Stimulated activated CD8-positive, alpha-beta memory T cell treated with anti-CD3 and anti-CD28 coated beads, Interleukin-15, amount 100 ng/mL, for 4 hours (primary cell): ENCODE results near the gene JADE1.
A peak's percentile ranks its signal among the peaks of the same experiment; 100 is the strongest.

ENCODE experiments used
- DNase-seq, 2 donors: peaks; one replicate each; pipeline ENCODE4 v3.0.0-alpha.2; 2020; ENCODE audit warnings: low read depth in 2 of 2

Gene JADE1

DNA sequence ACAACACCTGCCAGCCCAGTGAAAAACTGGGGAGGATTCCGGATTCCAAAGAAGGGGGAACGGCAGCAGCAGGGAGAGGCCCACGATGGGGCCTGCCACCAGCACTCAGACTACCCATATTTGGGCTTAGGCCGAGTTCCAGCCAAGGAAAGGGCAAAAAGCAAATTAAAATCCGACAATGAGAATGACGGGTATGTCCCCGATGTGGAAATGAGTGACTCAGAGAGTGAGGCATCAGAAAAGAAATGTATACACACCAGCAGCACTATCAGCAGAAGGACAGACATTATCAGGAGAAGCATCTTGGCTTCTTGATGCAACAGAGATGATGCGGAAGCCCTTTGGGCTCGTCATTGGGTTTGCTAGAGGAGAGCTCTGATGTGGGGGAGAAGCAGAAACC, 62.4 kb downstream of the JADE1 start:
- no peak for DNase-seq

DNA sequence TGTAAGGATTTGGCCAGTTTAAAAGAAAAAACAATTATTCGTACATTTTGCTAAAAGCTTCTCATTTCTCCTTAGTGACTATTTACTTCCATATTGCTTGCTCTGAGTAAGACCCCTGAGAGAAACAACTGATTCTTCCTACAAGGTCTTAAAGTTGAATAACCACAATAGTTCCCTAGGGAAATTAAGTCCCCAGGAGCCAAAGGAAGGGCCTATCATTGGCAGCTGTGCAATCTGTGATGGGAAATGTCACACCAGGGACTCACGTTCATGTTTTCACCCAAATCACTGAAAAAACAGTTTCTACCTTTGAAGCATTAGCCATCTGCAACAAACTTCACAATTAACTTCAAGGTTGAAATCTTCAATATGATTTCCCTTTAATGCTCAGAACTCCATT, 66.7 kb downstream of the JADE1 start:
- no peak for DNase-seq

DNA sequence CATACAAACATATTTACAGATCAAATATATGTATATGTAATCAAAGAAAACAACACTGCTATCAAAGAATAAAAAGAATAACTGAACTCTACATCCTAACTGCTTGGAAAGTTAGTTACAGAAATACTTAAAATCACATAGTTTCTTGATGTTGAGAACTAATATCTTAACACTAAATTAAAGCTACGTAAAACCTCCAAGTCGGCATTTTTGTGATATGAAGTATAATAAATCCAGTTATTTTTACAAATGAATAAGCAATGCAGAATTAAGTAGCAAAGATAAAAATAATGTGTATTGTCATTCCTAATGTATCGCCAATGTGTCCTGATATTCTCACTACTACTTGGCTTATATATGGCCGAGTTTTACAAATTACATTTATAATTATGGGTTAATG, 68.4 kb downstream of the JADE1 start:
- DNase-seq: no peak

DNA sequence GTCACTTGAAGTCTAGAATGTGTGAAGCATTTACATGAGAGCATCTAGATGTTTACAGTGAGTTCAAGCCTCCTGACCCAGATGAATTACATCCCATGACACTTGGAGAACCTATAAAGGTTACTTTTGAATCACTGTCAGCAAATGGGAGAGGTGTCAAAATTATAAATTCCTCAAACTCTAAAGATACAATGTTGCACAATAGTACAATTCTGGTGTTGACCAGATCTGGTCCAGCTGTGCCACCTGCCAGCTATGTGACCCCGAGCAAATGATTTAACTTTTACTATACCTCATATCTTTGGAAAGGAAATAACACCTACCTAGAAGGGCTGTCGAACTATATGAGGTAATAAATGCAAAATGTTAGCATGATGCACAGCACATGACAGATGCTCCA, 69.8 kb downstream of the JADE1 start:
- no peak for DNase-seq

DNA sequence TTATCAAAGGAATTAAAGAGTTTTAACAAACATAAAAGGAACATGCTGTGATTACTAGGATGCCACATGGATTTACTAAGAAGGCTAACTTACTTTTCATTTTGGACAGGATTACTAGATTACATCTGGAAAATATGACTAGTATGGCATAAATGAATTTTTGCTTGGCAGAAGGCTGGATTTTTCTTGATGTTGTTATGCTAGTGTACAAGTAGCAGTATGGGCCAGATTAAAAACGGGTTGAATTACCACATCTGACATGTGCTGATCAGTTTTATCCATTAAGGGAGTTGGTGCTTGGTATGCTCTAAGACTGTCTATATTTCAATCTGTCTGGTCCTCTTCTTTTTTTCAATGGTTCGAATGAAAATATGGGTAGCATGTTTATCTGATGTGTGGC, 70.5 kb downstream of the JADE1 start:
- no peak for DNase-seq

DNA sequence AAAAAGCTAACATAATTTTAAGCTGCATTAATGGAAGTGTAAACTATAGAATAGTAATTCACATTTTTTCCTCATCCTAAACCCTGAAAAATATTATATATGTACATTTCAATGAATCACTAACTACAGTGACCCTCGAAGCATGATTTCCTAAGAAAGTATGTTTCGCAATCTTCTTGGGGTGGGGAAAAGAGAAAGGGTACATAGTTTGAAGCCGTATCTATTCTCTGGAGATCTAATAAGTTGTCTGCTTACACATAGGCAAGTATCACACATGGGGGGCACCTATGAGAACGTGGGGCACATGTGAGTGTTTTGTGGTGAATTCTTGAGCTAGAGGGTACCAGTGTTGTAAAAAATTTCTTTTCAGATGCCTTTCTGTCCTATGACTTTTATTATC, 71.2 kb downstream of the JADE1 start:
- no peak for DNase-seq

DNA sequence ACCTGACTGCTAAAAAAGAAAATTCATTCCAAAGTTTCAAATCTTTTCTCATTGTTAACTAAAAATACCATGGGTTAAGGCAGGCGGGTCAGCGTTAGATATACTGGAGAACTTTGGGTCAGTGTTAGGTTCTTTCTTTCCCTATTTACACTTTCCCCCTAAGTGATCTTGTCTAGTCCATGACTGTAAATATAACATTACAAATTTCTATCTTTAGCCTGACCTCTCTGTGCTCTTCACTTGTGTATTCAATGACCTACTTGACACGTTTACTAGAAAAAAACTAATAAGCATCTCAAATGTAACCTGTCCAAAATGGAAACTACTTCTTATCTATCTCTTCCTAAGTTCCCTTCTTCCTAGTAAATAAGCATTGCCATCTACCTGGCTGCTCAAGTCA, 95.3 kb downstream of the JADE1 start:
- DNase-seq: no peak

DNA sequence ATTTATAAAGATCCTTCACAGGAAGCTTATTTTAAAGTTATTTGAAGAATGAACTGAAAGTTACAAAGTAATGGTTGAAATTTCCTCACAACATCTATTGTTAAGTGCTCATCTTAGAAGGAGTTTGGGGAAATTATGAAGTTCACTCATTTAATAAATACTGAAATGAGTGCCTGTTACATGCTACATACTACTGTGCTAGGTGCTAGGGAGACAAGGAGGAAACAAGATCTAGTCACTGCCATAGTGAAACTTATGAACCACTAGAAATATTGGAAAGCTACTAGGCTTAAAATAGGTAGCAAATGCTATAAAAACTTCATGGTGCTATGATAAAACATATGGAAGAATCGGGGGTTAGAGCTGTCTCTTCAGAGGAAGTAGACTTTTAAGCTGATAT, 97.1 kb downstream of the JADE1 start:
- DNase-seq: no peak

DNA sequence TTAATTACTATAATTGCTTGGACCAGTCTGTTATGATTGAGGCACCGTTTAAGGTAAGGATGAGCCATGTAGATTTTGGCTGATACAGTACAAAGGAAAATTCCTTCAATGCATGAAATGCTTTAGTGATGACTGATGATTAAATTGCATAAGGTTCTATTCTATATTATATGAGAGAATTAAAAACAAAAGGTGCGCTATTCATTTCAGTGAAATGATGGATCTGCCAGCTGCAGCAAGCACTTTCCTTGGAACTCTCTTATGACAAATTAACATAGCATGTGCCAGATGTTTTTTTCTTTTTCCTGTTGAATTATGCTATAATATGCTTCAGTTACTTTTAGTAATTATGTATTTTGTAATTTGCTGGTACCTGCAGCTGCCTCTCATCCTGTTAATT, 98.5 kb downstream of the JADE1 start:
- no peak for DNase-seq

DNA sequence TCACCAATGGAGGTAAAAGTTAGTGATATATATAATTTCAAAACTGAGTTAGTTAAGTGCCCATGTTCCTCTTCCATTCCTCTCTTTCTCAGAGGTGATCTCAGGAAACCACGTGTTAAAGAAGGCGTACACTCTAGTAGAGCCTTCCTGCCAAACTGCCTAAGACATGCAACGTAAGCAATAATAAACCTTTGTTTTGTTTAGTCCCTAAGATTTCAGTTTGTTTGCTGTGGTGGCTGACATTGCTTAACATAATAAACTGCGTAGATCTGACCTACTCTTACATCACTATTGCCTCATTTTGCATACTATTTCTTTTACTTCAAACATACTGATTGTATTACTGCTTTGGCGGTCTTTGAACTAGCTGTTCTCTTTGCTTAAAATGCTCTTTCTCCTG, 99.2 kb downstream of the JADE1 start:
- no peak for DNase-seq

DNA sequence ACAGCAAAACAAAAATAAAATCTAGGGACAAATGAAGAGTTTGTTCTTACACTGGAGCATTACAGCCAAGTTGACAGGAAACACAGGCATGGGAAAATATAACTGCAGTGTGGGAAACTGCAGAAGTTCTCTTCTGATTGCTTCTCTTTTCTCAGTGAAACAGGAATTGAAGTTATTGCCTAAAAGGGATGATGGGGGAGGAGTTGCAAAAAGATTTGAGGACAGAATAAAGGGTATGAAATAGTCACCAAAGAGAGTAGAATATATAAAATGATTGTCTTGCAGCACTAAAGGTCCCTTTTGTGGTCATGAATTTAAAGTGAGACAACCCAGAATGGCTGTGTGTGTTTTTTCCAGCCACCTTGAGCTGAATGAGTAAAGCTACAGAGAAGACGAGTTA, 103.7 kb downstream of the JADE1 start:
- no peak for DNase-seq

DNA sequence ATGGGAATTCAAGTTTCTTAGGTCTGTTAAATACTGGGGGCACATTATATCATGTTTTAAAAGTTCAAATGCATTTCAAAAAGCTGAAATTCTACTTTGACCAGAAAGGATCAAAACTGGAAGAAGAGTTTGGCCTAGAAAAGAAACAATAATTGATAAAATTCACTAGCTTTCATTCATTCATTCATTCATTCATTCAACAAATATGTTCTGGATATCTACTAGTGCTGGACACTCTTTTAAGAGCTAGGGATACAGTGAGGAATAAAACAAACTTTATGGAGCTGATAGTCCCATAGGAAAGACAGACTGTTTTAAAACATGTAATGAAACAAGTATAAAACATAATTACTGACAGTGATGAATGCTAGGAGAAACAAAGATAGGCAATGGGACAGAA, 106.0 kb downstream of the JADE1 start:
- no peak for DNase-seq

DNA sequence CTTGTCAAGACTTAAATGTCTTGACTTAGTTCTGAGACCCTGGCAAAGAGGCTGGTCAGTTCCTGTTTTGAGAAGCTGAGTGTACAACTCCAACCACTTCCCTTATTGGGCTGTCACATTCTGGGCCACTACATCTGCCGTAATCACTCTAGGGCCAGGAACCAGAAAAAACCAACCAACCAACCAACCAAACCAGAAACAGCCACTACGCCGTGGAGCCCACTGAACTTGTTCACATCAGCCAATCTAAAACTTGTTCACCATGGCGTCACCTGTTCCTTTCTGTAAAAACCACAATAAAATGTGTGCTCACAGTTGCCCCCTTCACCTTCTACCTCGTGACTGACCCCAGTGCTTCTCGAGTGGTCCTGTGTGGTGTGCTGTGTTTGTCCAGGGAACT, 107.3 kb downstream of the JADE1 start:
- peak; percentile 3 to 4 for DNase-seq

DNA sequence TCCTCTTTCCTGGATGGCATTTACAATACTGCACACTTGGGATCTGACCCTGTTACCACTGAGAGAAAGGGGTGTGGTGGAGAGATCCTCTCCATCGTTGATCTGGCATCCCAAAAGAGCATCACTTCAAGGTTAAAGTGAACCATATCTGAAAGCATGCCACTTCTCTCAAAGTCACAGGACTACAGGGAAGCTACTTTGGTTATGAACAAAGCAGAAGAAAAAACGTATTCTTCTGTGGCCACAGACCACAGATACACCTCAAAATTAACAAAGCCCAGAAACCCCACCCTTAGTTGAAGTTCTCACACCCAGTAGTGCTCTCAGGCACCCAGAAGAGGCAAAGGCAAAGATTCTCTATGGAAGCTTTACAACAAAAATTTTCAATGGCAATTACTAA, 108.3 kb downstream of the JADE1 start:
- no peak for DNase-seq

DNA sequence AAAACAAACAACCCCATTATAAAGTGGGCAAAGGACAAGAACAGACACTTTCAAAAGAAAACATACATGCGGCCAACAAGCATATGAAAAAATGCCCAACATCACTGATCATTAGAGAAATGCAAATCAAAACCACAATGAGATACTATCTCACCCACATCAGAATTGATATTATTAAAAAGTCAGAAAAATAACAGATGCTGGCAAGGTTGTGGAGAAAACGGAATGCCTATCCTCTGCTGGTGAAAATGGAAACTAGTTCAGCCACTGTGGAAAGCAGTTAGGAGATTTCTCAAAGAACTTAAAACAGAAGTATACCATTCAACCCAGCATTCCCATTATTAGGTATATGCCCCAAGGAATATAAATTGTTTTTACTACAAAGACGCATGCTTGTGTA, 112.5 kb downstream of the JADE1 start:
- no peak for DNase-seq
